Epithelial cell of esophagus (primary cell): Measurements from ENCODE around the gene TSNAX.

ENCODE experiments used
- DNase-seq: peaks from one replicate; pipeline ENCODE4 v3.0.0; 2010; ENCODE audit warnings: low read depth
- H3K4me3 ChIP-seq: 2 replicates; pipeline ENCODE4 v1.5.1; 2011; ENCODE audit warnings: mild to moderate bottlenecking, low read length, control low read depth
- TF ChIP-seq, protein P1 (sequence below): IDR thresholded peaks from 2 replicates; pipeline ENCODE4 v1.5.1; 2011; ENCODE audit warnings: low read depth, mild to moderate bottlenecking, low read length, control low read depth, inconsistent platforms; ENCODE audit not compliant: insufficient read depth; ENCODE audit errors: missing control alignments

Gene TSNAX

DNA sequence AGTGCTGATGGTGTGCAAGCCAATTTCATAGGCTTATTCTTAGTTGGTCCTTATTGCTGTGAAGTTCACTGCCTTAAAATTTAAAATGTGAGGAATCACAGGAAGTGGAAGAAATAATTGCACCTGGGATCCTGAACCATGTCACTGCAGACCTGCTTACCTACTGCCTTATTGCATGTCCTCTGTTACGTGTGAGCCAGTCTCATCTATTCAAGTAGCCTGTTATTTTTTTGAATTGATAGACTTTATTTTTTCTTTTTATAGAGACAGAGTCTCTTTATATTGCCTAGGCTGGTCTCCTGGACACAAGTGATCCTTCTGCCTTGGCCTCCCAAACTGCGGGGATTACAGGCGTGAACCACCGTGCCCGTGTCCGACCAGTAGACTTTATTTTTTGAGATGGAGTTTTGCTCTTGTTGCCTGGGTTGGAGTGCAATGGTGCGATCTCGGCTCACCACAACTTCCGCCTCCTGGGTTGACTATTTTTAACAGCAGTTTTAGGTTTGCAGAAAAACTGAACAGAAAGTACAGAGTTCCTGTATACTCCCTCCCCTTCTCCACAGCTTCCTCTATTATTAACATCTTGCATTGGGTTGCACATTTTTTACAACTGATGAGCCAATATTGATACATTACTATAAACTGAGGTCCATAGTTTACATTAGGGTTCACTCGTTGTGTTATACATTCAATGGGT, 84.1 kb downstream of the TSNAX start:
- DNase-seq = no peak
- no peak overlapping the region for H3K4me3 ChIP-seq
- TF ChIP-seq, protein P1, sequence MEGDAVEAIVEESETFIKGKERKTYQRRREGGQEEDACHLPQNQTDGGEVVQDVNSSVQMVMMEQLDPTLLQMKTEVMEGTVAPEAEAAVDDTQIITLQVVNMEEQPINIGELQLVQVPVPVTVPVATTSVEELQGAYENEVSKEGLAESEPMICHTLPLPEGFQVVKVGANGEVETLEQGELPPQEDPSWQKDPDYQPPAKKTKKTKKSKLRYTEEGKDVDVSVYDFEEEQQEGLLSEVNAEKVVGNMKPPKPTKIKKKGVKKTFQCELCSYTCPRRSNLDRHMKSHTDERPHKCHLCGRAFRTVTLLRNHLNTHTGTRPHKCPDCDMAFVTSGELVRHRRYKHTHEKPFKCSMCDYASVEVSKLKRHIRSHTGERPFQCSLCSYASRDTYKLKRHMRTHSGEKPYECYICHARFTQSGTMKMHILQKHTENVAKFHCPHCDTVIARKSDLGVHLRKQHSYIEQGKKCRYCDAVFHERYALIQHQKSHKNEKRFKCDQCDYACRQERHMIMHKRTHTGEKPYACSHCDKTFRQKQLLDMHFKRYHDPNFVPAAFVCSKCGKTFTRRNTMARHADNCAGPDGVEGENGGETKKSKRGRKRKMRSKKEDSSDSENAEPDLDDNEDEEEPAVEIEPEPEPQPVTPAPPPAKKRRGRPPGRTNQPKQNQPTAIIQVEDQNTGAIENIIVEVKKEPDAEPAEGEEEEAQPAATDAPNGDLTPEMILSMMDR = no peak

DNA sequence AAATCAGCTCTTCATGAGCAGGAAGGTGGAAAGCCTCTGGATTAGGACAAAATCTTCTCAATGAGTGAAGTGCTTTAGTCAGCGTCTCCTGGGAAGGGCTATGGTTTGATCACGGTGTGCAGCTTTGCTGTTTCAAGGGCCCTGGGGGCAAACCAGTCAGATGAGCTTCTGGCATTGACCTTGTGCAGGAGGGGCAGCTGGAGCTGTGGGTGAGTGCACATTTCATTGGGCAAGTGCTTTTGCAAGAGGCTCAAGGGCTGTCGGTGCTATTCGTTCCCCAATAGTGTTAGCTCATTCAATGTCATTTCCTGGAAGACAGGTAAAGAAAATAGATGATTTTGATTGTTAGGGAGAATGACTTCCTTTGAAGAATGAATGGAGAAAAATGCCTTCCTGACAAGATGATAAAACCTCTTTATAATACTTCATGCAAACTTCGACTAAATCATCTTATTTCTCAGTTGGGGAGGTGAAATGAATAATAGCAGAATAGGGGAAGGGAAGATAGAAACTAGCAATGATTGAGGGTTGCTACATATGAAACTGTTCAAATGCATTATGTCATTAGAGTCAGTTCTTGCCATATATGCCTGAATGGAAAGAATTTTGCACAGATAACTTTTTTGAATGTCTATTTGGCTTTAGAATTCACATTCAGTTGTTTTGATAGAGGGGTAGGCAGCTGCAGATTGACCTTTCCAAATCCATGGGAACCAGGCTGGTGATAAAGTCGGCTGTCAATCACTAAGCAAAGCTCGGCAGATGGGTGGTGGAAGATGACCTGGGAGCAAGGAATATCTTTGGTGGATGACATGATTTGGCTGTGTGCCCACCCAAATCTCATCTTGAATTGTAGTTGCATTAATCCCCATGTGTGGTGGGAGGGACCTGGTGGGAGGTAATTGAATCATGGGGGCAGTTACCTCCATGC, 85.2 kb downstream of the TSNAX start:
- H3K4me3 ChIP-seq = no peak overlapping the region
- DNase-seq = peak; percentile 26
- TF ChIP-seq, protein P1 = no peak
